GM19395 (cell line): ENCODE data around the gene KATNAL1.

Experiments
- ATAC-seq: cut with Tn5 transposase; IDR thresholded peaks from one replicate; pipeline ENCODE4 v1.9.1; 2021; ENCODE audit warnings: mild to moderate bottlenecking, moderate library complexity; ENCODE audit not compliant: unreplicated experiment

The KATNAL1 gene

DNA sequence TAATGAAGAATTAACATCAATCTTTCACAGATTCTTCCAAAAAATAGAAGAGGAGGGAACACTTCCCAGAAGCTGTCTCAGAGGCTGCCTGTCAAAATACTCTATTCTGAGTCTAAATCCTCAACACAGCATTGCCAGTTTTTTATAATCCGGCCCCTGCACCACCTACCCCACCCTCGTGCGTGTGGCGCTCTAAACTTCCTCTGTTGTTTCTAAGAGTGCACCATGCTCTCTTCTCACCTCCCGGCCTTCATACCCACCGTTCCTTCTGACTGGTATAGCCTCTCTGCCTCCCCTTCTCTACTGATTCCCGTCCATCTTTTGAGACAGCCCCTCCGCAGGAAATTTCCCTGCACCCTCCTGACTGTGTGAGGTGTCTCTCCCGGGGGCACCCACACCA, 136.8 kb downstream of the KATNAL1 start:
- no peak for ATAC-seq

DNA sequence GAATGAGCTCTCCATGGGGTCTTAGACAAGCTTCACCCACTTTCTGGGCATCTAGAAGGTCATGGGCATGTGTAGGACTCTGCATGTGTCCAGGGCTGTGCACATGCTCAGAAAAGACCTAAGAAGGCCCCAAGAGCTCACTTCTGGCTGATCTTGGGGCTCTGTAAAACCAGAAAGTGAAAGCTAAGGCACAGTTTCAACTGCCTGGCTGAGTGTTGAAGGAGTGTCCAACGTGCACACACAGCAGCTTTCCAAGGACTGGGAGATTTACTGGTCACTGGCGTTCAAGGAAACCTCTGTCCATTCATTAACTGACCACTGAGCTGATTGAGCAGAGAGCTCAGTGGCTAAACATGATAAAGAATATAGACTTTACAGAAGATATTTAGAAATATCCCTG, 137.9 kb downstream of the KATNAL1 start:
- ATAC-seq: no peak

DNA sequence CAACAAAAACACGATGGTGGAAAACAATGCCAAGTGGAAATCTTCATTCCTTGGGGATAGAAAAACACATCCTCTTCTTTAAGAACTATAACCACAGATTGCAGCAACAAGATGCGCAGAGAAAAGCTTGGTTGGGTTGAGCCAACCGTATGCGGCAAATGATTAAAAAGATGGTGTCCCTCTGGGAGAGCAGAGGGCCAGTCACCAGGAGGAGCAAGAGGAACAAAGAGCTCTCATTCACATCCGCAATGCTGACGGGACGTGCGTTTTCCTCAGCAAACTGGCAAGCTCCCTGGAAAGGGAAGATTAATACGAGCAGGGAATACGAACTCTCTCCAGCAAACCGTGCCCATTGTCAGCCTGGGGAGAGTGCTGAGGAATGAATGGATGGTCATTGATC, 141.6 kb downstream of the KATNAL1 start:
- no peak for ATAC-seq

DNA sequence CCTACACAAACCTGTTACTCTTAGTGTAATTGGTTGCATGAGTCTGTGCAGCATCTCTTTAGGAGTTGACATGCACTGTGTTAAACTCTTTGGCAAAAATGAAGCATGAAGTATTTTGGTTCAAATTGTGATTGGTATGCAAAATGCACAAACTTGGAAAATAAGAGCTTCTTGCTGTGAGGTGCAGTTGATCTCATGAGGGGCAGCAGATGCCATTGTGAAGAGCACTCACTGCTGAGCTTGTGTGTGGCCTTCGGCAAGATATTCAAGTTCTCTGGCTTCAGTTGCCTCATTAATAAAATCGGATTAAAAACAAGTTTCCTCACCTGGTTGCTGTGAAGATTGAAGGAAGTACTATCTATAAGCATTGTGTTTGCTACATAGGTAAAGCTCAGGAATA, 142.3 kb downstream of the KATNAL1 start:
- no peak for ATAC-seq

DNA sequence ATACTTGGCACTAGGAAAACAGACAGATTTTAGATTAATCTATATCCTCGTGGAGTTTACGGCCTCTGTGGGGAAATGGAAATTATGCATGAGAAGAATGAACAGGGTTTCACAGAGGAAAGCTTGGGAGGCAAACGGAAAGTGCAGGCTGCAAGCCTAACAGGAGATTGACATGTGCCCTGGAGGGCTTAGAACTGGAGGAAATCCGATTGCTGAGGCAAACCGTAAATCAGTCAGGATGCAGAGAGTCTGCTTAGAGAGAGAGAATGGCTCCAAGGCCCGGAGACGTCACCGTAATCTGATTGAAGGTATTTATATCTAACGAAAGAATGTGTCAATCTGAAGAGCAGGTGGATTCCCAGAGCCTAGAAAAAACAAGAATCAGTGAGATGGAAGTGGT, 143.2 kb downstream of the KATNAL1 start:
- no peak for ATAC-seq

DNA sequence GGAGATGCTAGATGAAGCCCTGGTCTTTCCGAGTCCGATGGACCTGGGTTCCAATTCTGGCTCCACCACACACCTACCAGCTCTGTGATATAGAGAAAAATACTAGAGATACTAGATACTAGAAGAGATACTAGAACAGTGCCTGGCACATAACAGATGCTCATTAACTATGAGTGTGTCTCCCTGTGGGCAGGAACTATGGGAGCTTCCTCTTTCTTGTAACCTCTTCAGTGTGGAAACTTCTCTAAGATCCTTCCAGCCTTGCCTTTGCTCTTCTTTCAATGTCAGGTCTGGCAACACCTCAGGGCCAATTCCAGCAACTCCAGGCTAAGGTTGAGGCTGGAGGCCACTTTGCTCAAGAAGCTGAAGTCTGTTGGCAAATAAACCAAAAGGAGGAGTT, 143.9 kb downstream of the KATNAL1 start:
- no peak for ATAC-seq

DNA sequence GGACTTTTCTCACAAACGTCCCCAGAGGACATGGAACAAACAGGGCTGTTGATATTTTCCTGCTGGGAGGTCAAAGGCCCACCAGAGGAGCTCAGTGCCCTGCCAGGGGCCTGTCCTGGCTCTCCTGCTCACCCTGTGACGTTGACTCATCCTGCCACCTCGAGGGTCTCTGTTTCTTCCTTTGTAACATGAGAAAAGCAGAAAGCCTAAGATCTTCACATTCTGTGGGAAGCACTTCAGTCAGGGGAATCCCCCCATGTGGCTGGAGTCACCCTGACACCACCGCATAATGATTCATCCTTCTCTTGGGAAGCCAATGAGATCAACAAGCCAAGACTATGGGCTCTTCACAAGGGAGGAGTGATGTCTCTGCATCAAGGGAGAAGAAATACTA, 147.9 kb downstream of the KATNAL1 start:
- ATAC-seq: no peak

DNA sequence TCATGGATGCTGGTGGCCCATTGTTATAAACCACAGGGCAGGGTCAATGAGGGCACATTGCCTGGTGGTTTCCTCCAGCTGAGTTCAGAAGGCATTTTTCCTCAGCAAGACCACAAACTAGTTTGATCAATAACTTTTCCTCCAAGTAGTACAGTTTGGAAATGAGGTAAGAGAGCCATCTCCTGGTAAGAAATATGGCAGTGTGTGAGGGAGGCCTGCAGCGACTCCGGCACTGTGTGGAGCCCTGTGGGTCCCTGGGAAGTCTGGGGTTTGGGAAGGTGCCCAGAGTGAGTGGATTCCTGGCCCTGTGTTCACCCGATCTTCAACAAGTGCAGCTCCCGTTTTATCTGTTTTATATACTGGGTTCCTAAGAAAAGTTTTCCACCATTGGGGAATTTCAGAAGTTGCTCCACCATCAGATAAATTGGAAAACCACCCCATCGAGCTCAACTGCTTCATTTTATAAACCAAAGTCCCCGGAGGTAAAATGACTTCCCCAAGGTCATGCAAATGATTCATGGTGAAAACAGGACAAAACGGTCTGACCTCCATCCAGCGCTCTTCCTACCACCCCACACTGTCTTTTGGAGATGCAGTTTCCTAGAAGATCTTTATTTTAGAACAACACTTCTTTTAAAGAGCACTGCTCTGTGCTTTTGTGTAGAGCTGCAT, 148.4 kb downstream of the KATNAL1 start:
- no peak for ATAC-seq

DNA sequence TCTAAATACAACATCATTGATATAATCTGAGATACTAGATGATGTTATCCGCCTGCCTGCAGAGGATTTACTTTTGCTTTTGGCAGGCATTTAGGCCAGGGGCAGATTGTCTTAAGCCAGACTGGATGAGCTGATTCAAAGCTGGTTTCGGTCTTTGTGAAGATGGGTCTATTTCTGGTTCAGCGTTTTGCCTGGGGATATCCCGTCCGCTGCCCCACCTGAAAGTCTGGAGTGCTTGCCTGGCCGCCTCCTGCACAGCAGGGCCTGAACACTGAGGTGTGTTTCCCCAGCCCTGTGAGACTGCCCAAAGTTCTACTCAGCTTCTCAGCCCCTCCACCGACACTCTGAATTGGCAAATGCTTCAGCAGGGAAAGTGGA, 149.7 kb downstream of the KATNAL1 start:
- ATAC-seq: no peak

DNA sequence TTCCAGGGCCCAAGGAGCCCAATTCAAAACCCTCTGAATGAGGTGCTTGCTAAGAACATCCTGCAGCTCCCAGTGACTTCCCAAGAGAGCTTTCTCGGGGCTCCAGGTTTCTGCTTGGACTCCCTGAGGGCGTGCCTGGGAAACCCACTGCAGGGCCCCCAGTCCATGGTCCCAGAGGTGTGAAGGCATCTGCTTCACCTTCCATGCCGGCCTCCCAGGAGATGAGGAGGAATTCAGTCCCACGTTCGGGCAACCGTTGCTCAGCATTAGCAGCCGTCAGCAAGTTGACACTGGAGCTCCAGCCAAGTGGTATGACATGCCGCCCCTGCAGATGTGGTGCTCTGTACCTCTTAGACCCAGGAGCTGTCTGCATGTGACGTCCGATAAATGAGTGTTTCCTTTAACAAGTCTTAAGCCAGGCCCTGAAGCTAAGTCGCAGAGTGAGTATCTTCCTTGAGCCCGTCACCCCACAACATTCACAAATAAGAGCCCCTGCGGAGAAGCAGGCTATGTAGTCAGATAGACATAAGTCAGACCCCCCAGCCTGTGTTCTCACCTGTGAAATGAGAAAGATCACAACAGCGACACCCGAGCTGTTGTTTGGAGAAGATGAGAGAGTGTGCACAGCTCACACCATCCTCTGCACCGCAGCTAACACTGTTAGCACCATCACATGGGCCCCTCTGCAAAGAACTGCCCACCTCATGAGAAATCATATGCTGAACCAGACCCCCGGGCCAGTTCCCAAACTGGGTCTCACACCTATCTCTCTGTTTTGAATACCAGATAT, 150.3 kb downstream of the KATNAL1 start:
- ATAC-seq: no peak

DNA sequence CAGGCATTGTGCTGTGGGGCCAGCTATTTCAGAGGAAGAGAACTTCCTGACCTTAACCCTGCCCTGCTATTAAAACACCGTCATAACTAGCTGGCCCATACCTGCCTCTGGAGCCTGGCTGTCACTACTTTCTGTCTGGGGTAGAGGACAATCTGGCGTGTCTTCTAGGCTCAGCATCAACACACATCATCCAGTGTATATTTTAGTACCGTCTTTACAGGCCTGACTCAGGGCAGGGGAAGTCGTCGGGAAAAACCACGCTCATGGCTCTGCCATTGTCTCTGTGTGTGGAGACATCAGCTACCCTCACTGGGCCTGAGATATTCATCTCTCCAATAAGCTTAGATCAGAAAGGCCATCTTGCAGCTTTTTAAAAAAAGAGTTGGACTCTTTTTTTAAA, 151.1 kb downstream of the KATNAL1 start:
- ATAC-seq: no peak

DNA sequence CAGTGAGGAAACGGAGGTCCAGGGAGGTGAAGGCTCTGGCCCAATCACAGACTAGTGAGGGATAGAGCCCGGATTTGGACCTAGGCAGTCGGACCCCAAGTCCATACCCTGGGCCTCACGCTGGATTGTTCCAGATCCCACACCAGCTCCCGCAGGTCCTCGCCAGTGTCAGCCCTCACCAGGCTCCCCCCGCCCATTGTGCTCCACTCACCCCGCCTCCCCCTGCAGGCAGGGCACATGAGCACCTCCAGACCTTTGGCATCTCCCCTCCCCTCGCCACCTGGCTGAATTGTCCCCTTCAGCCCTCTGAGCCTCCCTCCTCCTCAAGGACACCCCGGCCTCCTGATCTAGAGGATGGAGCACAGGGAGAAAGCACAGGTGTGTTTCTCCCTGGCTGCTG, 152.4 kb downstream of the KATNAL1 start:
- ATAC-seq: no peak

DNA sequence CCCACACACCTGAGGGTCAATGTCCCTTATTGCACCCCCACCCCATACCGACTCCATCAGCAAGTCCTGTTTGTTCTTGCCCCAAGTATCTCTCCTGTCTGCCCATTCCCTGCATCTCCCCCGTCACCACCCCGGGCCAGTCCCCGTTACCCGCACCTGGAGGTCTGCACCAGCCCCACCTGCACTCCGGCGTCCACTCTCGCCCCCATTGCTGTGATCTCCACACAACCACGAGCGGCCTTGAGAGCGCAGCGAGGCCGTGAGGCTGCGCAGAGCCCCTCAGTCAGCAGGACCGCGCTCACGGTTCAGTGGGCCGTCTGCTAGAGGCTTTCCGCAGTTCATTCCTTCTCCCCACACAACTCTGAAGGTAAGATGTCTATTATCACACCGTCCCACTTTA, 152.8 kb downstream of the KATNAL1 start:
- ATAC-seq: no peak

DNA sequence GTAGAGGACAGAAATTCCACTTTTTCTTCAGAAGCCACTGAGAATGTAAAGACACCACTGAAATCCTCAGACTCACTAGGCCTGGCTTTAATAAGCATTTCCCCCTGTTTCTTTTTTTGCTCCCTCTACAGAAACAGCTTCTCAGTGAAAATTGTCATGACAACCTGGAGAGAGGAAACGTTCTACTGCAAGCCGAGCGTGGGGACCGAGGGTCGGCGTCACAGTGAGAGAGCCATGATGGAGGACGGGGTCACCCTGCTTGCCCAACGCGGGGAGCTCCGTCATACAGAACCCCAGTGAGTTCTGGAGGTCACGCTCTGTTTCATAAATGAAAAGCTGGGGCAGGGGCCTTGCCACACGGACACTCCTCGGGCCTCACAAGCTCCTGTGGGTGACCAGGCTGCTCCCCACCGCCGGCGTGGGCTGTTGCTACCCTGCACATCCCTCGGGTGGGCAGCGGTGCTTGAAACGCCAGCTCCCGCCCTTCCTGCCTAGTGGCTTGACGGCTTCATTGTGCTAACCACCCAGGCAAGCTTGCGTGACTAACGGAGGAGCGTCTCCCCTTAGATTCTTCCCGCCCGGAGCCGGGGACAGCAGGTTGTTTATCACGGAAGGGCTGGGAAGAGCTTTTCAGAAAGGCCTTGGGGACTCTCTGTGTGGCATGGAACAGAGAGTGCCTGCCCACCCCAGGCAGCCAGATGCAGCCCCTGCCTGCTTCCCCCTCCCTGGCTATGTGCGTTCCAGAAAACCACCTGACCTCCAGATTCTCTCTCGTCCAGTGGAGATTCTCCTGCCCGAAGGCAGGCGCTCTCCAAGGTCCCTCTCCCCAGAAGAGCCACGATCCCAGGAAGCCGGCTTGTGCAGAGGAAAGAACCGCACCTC, 153.6 kb downstream of the KATNAL1 start:
- ATAC-seq: no peak
